HG02973 (cell line): Measurements from ENCODE around the gene FBXO15.

Experiments used
- ATAC-seq: cut with Tn5 transposase; IDR thresholded peaks from one replicate; pipeline ENCODE4 v1.9.1; 2021; ENCODE audit warnings: moderate library complexity; ENCODE audit not compliant: unreplicated experiment

FBXO15 gene

DNA sequence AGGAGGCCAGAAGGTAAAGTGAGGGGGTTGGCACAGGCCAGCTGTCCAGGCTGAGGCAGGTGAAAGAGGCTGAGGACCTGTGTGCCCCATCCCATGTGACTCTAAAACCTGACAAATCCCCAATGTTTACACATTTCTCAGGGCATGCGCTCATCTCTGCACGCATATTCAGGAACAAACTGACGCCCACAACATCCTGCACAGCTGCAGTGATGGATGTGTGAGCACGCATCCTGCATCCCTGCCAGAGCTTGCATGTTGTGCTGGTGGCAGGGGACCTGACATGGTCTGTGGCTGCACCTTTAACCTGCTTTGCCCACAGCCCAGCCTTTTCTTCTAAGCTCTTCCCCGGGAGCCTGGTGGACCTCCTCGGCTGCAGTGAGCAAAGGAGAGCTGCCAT is 83.1 kb downstream of the FBXO15 start:
- ATAC-seq: no peak

DNA sequence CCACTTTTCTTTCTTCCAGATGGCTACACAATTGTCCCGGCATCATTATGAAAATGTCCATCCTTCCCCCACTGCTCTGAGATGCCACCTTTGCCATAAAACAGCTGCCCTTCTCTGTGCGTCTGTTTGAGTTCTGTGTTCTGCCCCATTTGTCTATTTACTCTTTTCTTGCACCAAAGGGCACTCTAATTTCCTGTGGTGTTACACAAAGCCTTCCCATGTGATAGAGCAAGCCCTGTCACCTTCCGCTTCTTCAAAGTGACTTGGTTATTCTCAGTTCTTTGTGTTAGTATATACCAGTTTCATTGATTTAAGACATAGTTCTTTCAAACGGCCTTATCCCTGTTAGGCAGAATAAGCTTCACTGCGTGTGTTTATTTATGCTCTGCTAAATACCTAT is 84.1 kb downstream of the FBXO15 start:
- no peak for ATAC-seq

DNA sequence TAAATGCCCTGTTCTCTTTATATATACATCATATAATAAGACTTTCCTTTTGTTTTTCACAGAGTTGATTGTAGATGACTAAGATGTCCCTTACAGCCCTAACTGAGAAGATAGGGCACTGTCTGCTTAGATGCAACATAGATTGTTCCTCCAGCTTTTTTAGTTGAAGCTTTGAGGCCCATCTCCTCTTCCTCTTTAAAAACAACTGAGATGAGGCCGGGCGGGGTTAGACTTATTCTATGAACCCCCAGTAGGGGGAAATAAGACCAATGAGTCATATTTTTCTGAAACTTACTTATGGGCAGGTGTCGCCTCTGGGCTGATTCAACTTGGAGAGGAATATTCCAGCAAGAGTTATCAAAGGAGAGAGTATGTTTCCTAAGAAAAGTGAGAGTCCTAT is 84.6 kb downstream of the FBXO15 start:
- no peak for ATAC-seq

- ATAC-seq: no peak
These were observed 85.6 kb downstream of the FBXO15 start for GRCh38 chr18:74062037-74062436.

GRCh38 chr18:74060579-74060978 is 87.1 kb downstream of the FBXO15 start:
- no peak for ATAC-seq

- ATAC-seq: no peak
These were observed 96.8 kb downstream of the FBXO15 start for GRCh38 chr18:74050807-74051206.

- ATAC-seq: peak; percentile 89
These were observed 106.9 kb downstream of the FBXO15 start for GRCh38 chr18:74040459-74041332.

- ATAC-seq: no peak
These were observed 107.6 kb downstream of the FBXO15 start for GRCh38 chr18:74040008-74040407.

- ATAC-seq: no peak
These were observed 118.5 kb downstream of the FBXO15 start for GRCh38 chr18:74029161-74029560.
